Measurements from ENCODE around the gene GTF2H2C_2.
"Not testable (repeated sequence)": the region's sequence is repeated elsewhere in the genome, so short reads cannot be mapped to it uniquely, and the experiment has no call there.

GTF2H2C_2 gene

DNA sequence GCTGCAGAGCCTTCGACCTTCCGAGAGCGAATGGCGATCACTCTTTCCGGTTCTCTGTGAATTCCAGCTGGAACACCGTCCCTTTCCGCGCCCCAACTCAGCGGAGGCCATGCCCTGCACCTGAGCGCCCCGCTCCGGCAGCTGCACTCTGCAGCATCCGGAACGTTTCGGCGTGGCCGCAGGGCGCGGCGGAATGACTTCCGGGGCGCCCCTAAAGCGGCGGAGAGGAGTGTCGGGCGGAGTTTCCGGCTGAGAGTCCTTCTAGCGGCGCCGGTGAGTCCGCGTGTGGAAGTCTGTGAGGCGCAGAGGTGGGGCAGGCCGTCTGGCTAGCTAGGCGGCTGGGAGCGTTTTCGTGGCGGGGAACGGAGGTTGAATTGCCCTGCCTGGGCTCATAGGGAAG lies at the start of gene GTF2H2C_2:
Gene GTF2H2C_2 (plus strand): TSS at position 252 of the 400 bp plus-strand sequence.
- DNase-seq (ENCODE audit: low read depth); H3K4me3 ChIP-seq (ENCODE audit: low read length): not testable (repeated sequence)

DNA sequence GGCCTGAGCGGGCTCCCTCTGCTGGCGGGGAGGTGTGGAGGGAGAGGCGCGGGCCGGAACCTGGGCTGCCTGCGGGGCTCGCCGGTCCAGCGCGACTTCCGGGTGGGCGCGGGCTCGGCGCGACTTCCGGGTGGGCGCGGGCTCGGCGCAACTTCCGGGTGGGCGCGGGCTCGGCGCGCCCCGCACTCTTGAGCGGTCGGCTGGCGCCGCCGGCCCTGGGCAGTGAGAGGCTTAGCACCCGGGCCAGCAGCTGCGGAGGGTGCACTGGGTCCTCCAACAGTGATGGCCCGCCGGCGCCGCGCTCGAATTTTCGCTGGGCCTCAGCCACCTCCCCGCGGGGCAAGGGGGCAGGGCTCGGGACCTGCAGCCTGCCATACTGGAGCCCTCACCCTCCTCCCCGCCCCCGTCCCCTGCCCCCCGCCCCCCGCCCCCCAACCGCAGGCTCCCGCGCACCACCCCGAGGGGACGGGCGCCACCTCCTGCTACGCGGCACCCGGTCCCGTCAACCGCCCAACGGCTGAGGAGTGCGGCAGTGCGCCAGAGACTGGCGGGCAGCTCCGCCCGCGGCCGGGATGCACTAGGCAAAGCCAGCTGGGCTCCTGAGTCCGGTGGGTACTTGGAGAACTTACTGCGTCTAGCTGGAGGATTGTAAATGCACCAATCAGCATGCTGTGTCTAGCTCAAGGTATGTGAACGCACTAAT lies 14.0 kb upstream of the GTF2H2C_2 start:
- H3K4me3 ChIP-seq (ENCODE audit: low read length); DNase-seq (ENCODE audit: low read depth): not testable (repeated sequence)

DNA sequence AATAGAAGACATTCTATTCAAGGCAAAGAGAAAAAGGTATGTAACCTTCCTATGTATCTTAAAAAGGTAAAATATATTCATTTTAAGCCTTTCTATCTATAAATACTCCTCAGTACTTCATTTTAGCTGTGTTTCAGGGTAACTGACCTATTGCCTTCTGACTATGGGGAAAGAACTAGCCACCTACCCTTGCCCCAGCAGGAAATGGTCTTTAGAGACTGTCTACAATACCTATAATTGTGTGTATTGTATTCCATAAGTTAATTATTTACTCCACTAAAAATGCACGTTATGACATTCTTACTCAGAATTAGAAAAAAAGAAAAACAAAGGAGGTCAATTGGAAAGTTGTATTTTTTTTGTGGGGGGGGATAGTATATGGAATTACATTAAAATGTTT lies 6.2 kb downstream of the GTF2H2C_2 start:
- DNase-seq (ENCODE audit: low read depth), result not testable (repeated sequence)

DNA sequence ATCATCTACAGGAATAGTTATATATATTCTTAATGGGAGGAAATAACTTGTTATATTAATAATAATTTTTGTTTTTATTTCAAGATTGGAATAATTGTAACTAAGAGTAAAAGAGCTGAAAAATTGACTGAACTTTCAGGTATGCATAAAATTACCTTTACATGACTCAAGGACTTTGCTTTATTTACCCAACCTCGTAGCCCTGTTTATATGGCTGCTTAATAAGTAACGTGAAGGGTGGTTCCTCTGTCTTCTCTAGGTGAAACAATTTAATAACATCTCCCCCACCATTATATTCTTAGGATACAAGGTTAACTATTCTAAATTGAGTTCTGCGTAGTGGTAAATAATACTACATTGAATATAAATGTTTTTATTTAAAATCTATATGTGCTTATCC lies 8.0 kb downstream of the GTF2H2C_2 start:
- not testable (repeated sequence) for H3K4me3 ChIP-seq (ENCODE audit: low read length); DNase-seq (ENCODE audit: low read depth)

More for the DNA sequence above, 6.2 kb downstream of the GTF2H2C_2 start:
- H3K4me3 ChIP-seq (ENCODE audit: low read length), result not testable (repeated sequence)

DNA sequence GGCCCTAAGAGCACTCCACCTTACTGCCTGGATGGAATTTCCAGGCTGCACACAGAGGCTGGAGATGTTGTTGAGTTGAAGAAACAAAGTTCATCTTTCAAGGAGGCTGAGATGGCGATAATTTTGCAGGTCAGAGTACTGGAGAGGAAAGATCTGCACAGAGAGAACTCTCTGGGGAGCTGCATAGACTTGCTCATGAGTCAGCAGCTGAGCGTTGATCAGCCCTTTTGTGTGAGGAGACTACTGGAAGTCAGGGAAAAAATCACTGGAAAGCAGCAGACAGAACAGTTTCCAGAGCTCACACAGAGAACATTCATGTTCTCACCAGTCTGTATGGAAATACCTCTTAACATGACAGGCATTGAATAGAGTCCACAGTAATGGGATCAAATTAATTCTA lies 23.4 kb downstream of the GTF2H2C_2 start:
- H3K4me3 ChIP-seq (ENCODE audit: low read length); DNase-seq (ENCODE audit: low read depth): not testable (repeated sequence)

DNA sequence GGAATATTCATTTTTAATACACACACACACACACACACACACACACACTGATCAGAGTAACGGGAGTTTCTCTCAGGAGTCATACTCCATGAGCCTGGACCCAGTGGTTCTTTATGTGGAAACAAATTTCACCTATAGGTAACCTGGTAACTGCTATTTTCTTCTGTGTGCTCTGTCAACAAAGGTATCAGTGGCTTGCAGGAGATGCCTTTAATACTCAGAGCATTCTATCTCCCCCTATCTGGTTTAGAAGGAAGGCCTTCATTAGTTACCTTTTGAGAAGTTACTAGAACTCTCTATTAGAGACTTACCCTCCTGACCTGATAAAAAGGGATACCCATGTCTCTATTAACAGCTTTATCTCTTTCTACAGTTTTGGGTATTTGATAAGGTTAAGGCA lies 34.4 kb downstream of the GTF2H2C_2 start:
- not testable (repeated sequence) for H3K4me3 ChIP-seq (ENCODE audit: low read length)

DNA sequence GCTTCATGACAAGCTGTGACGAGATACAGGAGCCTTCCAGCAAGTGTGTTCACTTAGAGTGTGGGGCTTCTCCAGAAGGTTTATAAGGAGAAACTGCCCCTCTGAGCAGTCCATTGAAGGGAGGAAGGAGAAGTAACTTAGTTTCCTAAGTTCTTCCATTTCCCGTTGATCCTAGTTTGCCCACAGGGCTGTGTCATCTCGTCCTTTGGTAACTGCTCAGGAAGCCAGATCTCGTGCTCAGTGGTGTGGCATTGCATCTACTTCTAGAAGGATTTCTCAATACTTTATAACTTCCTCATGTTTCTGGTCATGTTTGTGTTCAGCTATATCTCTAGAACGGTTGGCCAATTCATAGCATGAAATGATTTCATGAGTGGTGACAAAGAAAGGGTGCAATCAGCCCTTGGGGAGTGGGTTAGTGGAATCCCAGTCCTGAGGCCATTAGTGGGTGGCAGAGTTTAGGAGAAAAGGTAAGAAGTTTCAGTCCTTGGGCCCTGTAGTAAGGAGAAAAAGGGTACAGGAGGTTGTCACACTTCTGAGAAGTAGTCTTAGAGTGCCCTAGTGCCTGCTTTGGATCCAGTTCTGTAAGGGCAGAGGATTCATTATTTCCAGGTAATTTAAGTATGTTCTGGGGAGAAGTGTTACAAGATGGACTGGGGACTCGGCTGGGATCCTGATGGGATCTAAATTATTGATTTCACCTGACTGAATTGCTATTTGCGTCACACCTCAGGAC lies 36.2 kb downstream of the GTF2H2C_2 start:
- DNase-seq (ENCODE audit: low read depth); H3K4me3 ChIP-seq (ENCODE audit: low read length): not testable (repeated sequence)

More for the DNA sequence above, 34.4 kb downstream of the GTF2H2C_2 start:
- DNase-seq (ENCODE audit: low read depth), result not testable (repeated sequence)

DNA sequence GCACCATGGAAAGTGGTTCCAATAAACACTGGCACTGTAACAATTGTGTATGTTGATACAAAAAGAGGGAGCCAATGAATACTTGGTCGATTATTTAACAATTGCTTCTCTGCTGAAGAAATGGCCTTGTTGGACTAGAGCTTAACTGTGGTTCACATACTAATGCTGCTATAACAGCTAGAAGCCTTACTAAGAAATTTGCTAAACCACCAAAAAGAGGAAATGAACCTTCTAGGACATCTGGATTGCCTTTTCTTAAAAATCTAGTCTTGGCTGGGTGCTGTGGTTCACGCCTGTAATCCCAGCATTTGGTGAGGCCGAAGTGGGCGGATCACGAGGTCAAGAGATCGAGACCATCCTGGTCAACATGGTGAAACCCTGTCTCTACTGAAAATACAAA lies 41.9 kb downstream of the GTF2H2C_2 start:
- not testable (repeated sequence) for DNase-seq (ENCODE audit: low read depth); H3K4me3 ChIP-seq (ENCODE audit: low read length)

DNA sequence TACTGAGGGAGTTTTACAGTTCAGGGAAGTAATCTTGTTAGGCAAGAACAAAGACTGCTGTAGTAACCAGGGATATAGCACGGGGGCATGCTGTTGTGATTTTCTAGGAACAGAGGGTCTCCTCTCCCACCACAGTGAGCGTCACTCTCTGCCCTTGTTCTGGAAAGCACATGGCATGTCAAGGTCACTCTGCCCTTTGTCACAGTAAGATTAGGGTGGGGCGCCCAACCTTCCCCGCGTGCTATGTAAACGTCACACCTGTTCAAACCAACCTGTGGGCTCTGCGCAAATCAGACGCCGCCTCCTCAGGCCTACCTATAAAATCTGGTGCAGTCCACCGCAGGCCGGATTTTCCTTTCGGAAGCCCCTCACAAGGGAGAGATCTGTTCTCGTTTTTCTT lies 44.0 kb downstream of the GTF2H2C_2 start:
- DNase-seq (ENCODE audit: low read depth); H3K4me3 ChIP-seq (ENCODE audit: low read length): not testable (repeated sequence)

DNA sequence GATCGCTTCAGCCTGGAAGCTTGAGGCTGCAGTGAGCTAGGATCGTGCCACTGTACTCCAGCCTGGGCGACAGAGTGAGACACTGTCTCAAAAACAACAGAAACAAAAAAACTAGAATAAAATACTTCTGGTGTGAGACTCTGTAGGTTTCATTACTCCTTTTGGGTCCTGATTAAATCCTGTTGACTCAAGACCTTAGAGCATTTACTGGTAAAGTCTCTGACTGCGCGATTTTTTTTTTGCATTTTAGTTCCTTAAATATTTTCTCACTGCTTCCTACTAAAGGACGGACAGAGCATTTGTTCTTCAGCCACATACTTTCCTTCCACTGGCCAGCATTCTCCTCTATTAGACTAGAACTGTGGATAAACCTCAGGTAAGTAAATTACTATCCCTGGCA lies 46.8 kb downstream of the GTF2H2C_2 start:
- not testable (repeated sequence) for H3K4me3 ChIP-seq (ENCODE audit: low read length); DNase-seq (ENCODE audit: low read depth)

DNA sequence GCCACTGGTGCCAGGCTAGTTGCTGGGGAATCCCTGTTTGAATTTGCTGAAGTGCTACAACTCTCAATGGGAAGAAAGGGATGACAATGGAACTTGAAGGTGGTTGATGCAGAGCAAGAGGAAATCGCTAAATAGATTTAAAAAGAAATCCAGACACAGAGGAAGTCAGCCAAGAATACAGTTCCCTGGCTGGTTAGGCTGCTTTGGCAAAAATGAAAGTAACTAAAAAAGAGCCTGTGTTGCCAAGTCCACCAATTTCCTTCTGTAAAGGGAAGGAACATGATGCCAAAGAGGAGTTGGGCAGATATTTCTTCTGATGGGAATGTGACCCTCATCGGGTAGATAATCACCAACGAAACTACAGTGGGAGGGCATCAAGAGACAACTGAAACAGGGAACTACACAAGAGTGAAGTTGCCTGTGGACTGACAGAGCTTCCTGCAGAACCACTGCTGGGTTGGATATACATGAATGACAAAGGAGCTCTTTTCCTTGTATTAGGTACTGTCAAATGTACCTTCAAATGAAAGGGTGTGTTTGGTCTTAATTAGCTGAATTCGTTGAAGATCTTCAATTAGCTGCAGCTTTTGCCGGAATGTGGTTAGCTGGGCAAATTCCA lies 49.0 kb downstream of the GTF2H2C_2 start:
- H3K4me3 ChIP-seq (ENCODE audit: low read length), result not testable (repeated sequence)

DNA sequence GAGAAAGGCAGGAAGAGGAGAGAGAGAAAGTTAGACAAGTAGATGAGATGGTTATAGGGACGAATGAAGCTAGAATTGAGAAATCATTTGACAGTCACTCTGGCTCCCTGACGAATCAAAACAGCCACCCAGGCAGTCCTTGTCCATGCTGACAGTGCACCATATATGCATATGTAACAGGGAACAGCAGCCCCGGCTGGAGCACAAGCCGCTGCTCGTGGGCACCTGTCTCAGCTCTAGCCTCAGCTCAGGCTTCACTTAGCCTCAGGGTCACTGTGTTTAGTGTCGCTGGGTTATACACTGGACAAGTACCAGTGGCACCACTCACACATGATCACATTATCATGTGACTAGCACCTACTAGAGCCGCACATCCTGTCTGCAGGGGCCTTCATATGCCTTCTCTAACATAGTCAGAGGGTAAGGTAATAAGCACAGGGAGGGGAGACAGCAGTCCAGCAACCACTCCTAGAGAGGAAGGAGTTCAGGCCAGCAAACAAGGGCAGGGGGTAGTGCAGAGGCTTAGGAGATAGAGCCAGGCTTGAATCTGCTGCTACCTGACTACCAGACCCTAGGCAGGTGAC lies 54.9 kb downstream of the GTF2H2C_2 start:
- DNase-seq (ENCODE audit: low read depth); H3K4me3 ChIP-seq (ENCODE audit: low read length): not testable (repeated sequence)

More for the DNA sequence above, 49.0 kb downstream of the GTF2H2C_2 start:
- not testable (repeated sequence) for DNase-seq (ENCODE audit: low read depth)

Data from epithelial cell of esophagus (primary cell).